Lung (tissue), 12 donors: ENCODE results near the gene INPP4B. TPM values are rescaled to one million over a fixed set of nuclear protein-coding genes. Genes with fewer than 3 reads are reported as not detected.

Source experiments
- ATAC-seq: fragments of 200-7000 bp; cut with Tn5 transposase; one replicate; pipeline ENCODE4 v1.9.1; 2020; ENCODE audit warnings: moderate number of reproducible peaks; ENCODE audit not compliant: insufficient read depth, low FRiP score
- DNase-seq, 3 donors: peaks; one replicate each; pipeline ENCODE4 v3.0.0-alpha.2; 2013 to 2017
- H3K27ac ChIP-seq, 2 donors: one replicate each; pipeline ENCODE4 v1.5.1; 2013; ENCODE audit warnings: mild to moderate bottlenecking in 2 of 2, moderate library complexity in 2 of 2, control low read depth in 1 of 2, inconsistent platforms in 1 of 2, low read depth in 1 of 2, low read length in 1 of 2
- H3K27me3 ChIP-seq, 3 donors: one replicate each; pipeline ENCODE4 v1.5.1; 2013; ENCODE audit warnings: low read length in 2 of 3; ENCODE audit not compliant: control insufficient read depth in 3 of 3, insufficient read depth in 3 of 3
- H3K36me3 ChIP-seq, 4 donors: one replicate each; pipeline ENCODE4 v1.5.1; 2013; ENCODE audit warnings: low read length in 4 of 4, mild to moderate bottlenecking in 1 of 4, moderate library complexity in 1 of 4; ENCODE audit not compliant: control insufficient read depth in 4 of 4, insufficient read depth in 4 of 4
- H3K4me1 ChIP-seq, 5 donors: one replicate each; pipeline ENCODE4 v1.5.1; 2013; ENCODE audit warnings: low read length in 5 of 5, mild to moderate bottlenecking in 2 of 5, moderate library complexity in 1 of 5; ENCODE audit not compliant: control insufficient read depth in 5 of 5, insufficient read depth in 5 of 5
- H3K4me3 ChIP-seq: one replicate; pipeline ENCODE4 v1.5.1; 2013; ENCODE audit warnings: mild to moderate bottlenecking, control low read depth, moderate library complexity
- H3K9ac ChIP-seq, 2 donors: one replicate each; pipeline ENCODE4 v1.5.1; 2013; ENCODE audit warnings: low read length in 2 of 2, control low read depth in 1 of 2; ENCODE audit not compliant: insufficient read depth in 1 of 2
- H3K9me3 ChIP-seq, 4 donors: one replicate each; pipeline ENCODE4 v1.5.1; 2013; ENCODE audit warnings: low read length in 3 of 4, mild to moderate bottlenecking in 1 of 4, moderate library complexity in 1 of 4; ENCODE audit not compliant: control insufficient read depth in 4 of 4, insufficient read depth in 3 of 4
- CTCF ChIP-seq: IDR thresholded peaks from 2 replicates; pipeline ENCODE4 v1.5.1; 2012; ENCODE audit warnings: mild to moderate bottlenecking; ENCODE audit errors: control extremely low read depth, extremely low read depth
- WGBS, 2 donors: extraction: QIAGEN DNeasy Blood & Tissue Kit; methylation state at CpG; one replicate each; pipeline ENCODE4 v1.1.7; 2013; 5-methylcytosine and 5-hydroxymethylcytosine counted together
- polyA plus RNA-seq, 2 donors: library from polyadenylated mRNA; stranded (reverse); fragments of 200-250 nt; gene quantifications; one replicate each; pipeline ENCODE4 v1.2.1, GENCODE V29; 2013
- total RNA-seq, 2 donors: library from RNA; depleted of rRNA in 1 of 2; stranded (reverse); fragments of >200 nt in 1 of 2; gene quantifications; one replicate each; pipeline ENCODE4 v1.2.1, GENCODE V29; 2014 to 2021
- donor health status: control.
- donor health status: control.
- donor health status: Bipolar disorder and iron deficiency.
- donor health status: healthy.
- donor health status: DM: yes; HTN: yes; CAD: no.

The INPP4B gene
- total and polyA plus RNA-seq, 4 donors: 2.4 to 32.6 (median 5.6) TPM

DNA sequence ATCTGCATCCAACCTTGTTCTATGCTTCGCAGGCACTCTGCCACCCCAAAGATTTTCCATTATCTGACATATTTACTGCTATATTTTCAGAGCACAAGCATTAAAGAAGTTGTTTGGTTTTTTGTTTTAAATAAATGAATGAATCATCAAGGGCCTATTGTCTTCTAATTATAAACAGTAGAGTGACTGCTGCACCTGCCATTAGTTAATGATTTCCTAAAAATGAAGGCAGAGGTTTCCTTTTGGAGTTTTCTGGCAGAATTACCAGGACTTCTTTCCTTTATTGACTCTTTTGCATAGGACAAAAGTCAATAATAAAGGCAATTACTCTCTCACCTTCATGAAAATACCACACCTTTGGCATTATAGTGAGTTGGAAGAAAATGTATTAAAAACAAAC, 238.1 kb downstream of the INPP4B start:
- no peak for ATAC-seq
- 74 to 76% methylated on average over 1 of the region's 1 CpG for WGBS, 2 donors
- Histone ChIP-seq H3K27me3 (no peaks in the 10 kb centered on the region), H3K4me3 (no peak overlapping the region), H3K36me3 (no peaks in the 10 kb centered on the region), H3K9me3 (peaks cover 0 to 9% (median 0%) of the 10 kb centered on the region in 4 donors), H3K9ac (no peak overlapping the region), H3K4me1 (no peaks in the 10 kb centered on the region), H3K27ac (no peak overlapping the region)
- TF ChIP-seq CTCF: no peak
- no peak for DNase-seq

DNA sequence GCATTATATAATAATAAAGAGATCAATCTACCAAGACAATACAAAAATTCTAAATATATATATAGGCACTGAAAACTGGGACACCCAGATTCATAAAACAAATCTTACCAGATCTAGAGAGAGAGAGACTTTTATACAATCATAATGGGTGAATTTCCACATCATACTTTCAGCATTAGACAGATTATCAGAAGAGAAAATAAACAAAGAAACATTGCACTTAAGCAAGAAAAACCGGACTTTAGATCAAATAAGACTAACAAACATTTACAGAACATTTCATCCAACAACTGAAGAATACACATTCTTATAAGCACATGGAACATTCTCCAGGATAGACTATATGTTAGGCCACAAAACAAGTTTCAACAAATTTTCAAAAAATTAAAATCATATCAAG, 245.1 kb downstream of the INPP4B start:
- no peaks in the 10 kb centered on the region for H3K27me3 ChIP-seq
- peaks cover 0 to 5% (median 0%) of the 10 kb centered on the region in 5 donors for H3K4me1 ChIP-seq
- H3K36me3 ChIP-seq: no peaks in the 10 kb centered on the region
- TF ChIP-seq CTCF: no peak
- no peak overlapping the region for H3K27ac ChIP-seq
- 66 to 76% methylated on average over 1 of the region's 1 CpG for WGBS, 2 donors
- H3K9me3 ChIP-seq: peaks cover 0 to 9% (median under 1%) of the 10 kb centered on the region in 4 donors
- ATAC-seq (no peak), DNase-seq (peak in 2 of 3 donors; percentile 1 to 4)
- H3K4me3 ChIP-seq: no peak overlapping the region
- no peak overlapping the region for H3K9ac ChIP-seq

DNA sequence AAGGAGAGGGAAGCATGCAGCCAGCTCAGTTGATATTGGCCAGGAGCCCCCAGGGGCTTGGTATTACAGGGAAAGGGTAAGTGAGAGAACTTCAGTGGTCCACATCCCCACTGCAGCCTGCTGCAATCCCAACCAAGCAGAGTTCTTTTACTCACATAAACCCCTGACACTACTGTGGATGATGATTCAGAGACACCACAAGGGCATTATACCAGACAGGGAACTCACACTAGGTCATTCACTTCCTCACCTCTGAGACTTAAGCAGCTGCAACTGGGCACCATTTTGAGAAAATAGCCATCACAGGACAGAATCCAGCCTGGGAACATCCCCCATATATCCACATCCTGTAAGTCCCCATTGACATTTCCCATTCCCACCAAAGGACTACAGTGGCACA, 248.0 kb downstream of the INPP4B start:
- Histone ChIP-seq H3K4me3 (no peak overlapping the region), H3K27me3 (no peaks in the 10 kb centered on the region), H3K36me3 (no peaks in the 10 kb centered on the region), H3K9me3 (peaks cover 0 to 2% (median 0%) of the 10 kb centered on the region in 4 donors), H3K9ac (no peak overlapping the region), H3K27ac (no peak overlapping the region), H3K4me1 (peaks cover 0 to 5% (median 0%) of the 10 kb centered on the region in 5 donors)
- ATAC-seq (no peak), DNase-seq (no peak)
- no peak for TF ChIP-seq CTCF

- no peak for TF ChIP-seq CTCF
- DNase-seq (no peak), ATAC-seq (no peak)
Measured at GRCh38 chr4:142596595-142596994, 249.5 kb downstream of the INPP4B start.

More at GRCh38 chr4:142596595-142596994, 249.5 kb downstream of the INPP4B start:
- Histone ChIP-seq H3K4me1 (peaks cover 0 to 5% (median 0%) of the 10 kb centered on the region in 5 donors), H3K9ac (no peak overlapping the region), H3K4me3 (no peak overlapping the region), H3K36me3 (no peaks in the 10 kb centered on the region), H3K27me3 (no peaks in the 10 kb centered on the region), H3K27ac (no peak overlapping the region), H3K9me3 (peaks cover 0 to 2% (median 0%) of the 10 kb centered on the region in 4 donors)
- 86 to 87% methylated on average over 3 of the region's 3 CpGs for WGBS, 2 donors
